ENCODE measurements around the gene RPL31. TPM values are rescaled to one million over a fixed set of nuclear protein-coding genes. Genes with fewer than 3 reads are reported as not detected.
"Not testable (repeated sequence)": the region's sequence is repeated elsewhere in the genome, so short reads cannot be mapped to it uniquely, and the experiment has no call there.

The RPL31 gene
- total and polyA plus RNA-seq, 12 donors = 610 to 4,595 (median 717) TPM

DNA sequence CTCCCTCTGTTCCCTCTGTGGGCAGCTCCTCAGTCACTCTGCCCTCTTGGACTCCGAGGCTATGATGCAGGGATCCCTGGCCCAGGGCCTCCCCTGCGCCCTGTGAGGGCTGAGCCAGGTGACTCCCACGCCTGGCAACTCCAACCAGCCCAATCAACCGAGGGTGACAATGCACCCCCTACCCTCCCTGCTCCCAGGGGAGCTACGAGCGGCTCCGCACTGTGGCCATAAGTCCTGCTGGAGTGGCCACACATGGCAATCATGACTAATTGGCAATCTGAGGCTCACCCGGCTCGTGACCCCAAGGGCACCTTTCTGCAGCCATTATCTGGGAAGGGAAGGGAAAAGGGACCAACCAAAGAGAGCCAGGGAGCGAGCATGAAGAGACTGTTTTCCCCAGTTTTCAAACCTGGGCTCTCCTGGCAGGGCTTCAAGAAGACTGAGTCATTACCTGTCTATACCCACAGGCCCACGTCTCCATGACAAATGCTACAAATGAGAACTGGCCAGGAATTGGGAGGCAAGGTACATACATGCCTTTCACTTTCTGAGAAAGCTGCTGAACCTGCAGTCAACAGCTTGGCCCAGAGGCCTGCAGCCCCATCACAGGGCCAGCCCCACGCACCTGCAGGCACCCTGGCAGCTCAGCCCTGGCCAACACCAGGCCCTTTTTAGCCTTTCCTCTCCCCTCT is 45.1 kb downstream of the RPL31 start:
- peaks cover 0 to 4% (median 0%) of the 10 kb centered on the region in 11 donors for H3K9me3 ChIP-seq
- peak overlapping the region in 6 of 10 donors; percentile 2 to 59 (median 42) for H3K27ac ChIP-seq
- TF ChIP-seq, protein P1, sequence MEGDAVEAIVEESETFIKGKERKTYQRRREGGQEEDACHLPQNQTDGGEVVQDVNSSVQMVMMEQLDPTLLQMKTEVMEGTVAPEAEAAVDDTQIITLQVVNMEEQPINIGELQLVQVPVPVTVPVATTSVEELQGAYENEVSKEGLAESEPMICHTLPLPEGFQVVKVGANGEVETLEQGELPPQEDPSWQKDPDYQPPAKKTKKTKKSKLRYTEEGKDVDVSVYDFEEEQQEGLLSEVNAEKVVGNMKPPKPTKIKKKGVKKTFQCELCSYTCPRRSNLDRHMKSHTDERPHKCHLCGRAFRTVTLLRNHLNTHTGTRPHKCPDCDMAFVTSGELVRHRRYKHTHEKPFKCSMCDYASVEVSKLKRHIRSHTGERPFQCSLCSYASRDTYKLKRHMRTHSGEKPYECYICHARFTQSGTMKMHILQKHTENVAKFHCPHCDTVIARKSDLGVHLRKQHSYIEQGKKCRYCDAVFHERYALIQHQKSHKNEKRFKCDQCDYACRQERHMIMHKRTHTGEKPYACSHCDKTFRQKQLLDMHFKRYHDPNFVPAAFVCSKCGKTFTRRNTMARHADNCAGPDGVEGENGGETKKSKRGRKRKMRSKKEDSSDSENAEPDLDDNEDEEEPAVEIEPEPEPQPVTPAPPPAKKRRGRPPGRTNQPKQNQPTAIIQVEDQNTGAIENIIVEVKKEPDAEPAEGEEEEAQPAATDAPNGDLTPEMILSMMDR (IDR thresholded peaks at IDR 0.05) = no peak
- H3K4me3 ChIP-seq = no peak overlapping the region
- DNase-seq (no peak), ATAC-seq (peak in 6 of 8 donors; percentile 26 to 63 (median 44))
- 76 to 78% methylated on average over 12 of the region's 12 CpGs for WGBS, 2 donors
- intact Hi-C loops (cut with DNase I) = loop anchor here in 1 of 10 donors (5.0 kb wide), 1 partner anchor 90 kb away; no protein-coding TSS in a partner anchor
- H3K36me3 ChIP-seq = peaks cover 0 to 61% (median 19%) of the 10 kb centered on the region in 9 donors
- peaks cover 0 to 35% (median 18%) of the 10 kb centered on the region in 9 donors for H3K4me1 ChIP-seq
- no peaks in the 10 kb centered on the region for H3K27me3 ChIP-seq

DNA sequence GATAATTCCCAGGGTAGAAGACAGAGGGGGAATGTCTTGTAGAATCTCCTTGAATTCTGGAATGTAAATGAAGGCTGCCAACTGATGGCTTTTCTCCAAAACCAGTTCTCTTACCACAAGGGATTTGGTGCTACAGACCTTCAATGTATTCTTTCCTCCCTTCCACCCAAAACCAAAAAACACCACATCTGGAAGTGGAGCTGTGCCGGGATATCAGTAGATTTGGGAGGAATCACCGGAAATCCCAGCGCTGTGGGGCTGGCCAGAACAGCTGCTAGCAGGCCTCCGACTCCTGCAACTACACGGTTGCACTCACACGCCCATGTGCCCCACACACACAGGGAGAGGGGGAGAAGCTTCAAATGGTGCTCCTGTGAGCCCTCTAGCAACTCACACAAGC is 45.7 kb downstream of the RPL31 start:
- Histone ChIP-seq H3K27ac (peak overlapping the region in 6 of 10 donors; percentile 2 to 59 (median 42)), H3K4me1 (peaks cover 0 to 29% (median 17%) of the 10 kb centered on the region in 9 donors), H3K36me3 (peaks cover 0 to 64% (median 19%) of the 10 kb centered on the region in 9 donors), H3K27me3 (no peaks in the 10 kb centered on the region), H3K4me3 (no peak overlapping the region), H3K9me3 (peaks cover 0 to 4% (median 0%) of the 10 kb centered on the region in 11 donors)
- WGBS, 2 donors = 76 to 85% methylated on average over 6 of the region's 6 CpGs
- DNase-seq (peak; percentile 40 to 44), ATAC-seq (peak; percentile 51 to 90 (median 72))
- intact Hi-C loops (cut with DNase I) = loop anchor here in 1 of 10 donors (5.0 kb wide), 1 partner anchor 90 kb away; no protein-coding TSS in a partner anchor
- TF ChIP-seq, protein P1 (IDR thresholded peaks at IDR 0.05) = no peak

DNA sequence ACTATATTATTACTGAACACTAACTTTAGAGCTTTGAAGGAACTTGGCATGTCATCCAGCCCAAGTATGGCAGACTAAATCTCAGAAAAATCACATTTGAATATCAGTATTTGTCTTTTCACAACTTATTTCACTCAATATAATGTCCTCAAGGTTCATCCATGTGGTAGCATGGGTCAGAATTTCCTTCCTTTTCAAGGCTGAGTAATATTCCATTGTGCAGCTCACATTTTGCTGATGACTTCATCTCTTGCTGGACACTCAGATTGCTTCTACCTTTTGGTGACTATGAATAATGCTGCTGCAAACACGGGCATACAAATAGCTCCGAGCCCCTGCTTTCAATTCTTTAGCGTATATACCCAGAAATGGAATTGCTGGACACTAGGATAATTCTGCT is 46.7 kb downstream of the RPL31 start:
- TF ChIP-seq, protein P1 (IDR thresholded peaks at IDR 0.05) = no peak
- Histone ChIP-seq H3K27ac (no peak overlapping the region), H3K4me3 (no peak overlapping the region), H3K9me3 (peaks cover 0 to 4% (median 0%) of the 10 kb centered on the region in 11 donors), H3K36me3 (peaks cover 0 to 71% (median 29%) of the 10 kb centered on the region in 9 donors), H3K27me3 (no peaks in the 10 kb centered on the region), H3K4me1 (peaks cover 0 to 25% (median 18%) of the 10 kb centered on the region in 9 donors)
- WGBS, 2 donors = 65 to 81% methylated on average over 3 of the region's 3 CpGs
- intact Hi-C loops (cut with DNase I) = loop anchor here in 1 of 10 donors (5.0 kb wide), 1 partner anchor 89 kb away; no protein-coding TSS in a partner anchor
- ATAC-seq = no peak
- DNase-seq = no peak

DNA sequence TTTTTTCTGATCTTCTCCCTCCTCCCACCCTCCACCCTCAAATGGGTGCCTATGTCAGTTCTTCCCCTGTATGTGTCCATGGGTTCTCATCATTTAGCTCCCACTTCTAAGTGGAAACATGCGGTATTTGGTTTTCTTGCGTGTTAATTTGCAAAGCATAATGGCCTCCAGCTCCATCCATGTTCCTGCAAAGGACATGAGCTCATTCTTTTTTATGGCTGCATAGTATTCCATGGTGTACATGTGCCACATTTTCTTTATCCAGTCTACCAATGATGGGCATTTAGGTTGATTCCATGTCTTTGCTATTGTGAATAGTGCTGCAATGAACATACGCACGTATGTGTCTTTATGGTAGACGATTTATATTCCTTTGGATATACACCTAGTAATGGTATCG is 48.8 kb downstream of the RPL31 start:
- H3K4me3 ChIP-seq, H3K9me3 ChIP-seq, ATAC-seq, H3K27ac ChIP-seq, H3K27me3 ChIP-seq, DNase-seq: not testable (repeated sequence)
- intact Hi-C loops (cut with DNase I) = loop anchor here in 1 of 10 donors (5.0 kb wide), 1 partner anchor 101 kb away; the partner anchor contains the start of gene TBC1D8
- Histone ChIP-seq H3K36me3 (peaks cover 0 to 77% (median 34%) of the 10 kb centered on the region in 9 donors), H3K4me1 (peaks cover 0 to 25% (median 16%) of the 10 kb centered on the region in 9 donors)
- 97% methylated on average over 6 of the region's 6 CpGs for WGBS, 2 donors
